Breast epithelium (tissue), 4 donors: ENCODE measurements around the gene EIF3L. TPM values are rescaled to one million over a fixed set of nuclear protein-coding genes. Genes with fewer than 3 reads are reported as not detected.

Experiments
- DNase-seq, 2 donors: peaks; one replicate each; pipeline ENCODE4 v3.0.0-alpha.2; 2019; ENCODE audit warnings: low spot score in 2 of 2
- H3K27ac ChIP-seq, 2 donors: fragments of 200-600 bp; sonication (generic) in 1 of 2; one replicate each; pipeline ENCODE4 v1.5.1; 2016 to 2019; ENCODE audit warnings: mild to moderate bottlenecking in 1 of 2
- H3K27me3 ChIP-seq, 2 donors: fragments of 200-600 bp; sonication (generic) in 1 of 2; one replicate each; pipeline versions ENCODE4 v1.5.1 to v1.6.0; 2017 to 2019; ENCODE audit warnings: control low read depth in 1 of 2, mild to moderate bottlenecking in 1 of 2
- H3K36me3 ChIP-seq: fragments of 200-600 bp; one replicate; pipeline ENCODE4 v1.5.1; 2019
- H3K4me1 ChIP-seq, 2 donors: fragments of 200-600 bp; sonication (generic); one replicate each; pipeline ENCODE4 v1.5.1; 2016 to 2019; ENCODE audit warnings: control low read depth in 1 of 2
- H3K4me3 ChIP-seq, 3 donors: fragments of 200-600 bp; sonication (generic); 1 replicate in 2 of 3; 2 replicates in 1 of 3; pipeline ENCODE4 v1.5.1; 2016 to 2019; ENCODE audit warnings: mild to moderate bottlenecking in 3 of 3, moderate library complexity in 2 of 3
- H3K9me3 ChIP-seq, 2 donors: fragments of 200-600 bp; sonication (generic) in 1 of 2; one replicate each; pipeline ENCODE4 v1.5.1; 2016 to 2019; ENCODE audit warnings: control low read depth in 1 of 2
- POLR2A ChIP-seq: fragments of 450-650 bp; IDR thresholded peaks from one replicate; pipeline ENCODE4 v1.6.1; 2016; ENCODE audit warnings: antibody characterized with exemption, mild to moderate bottlenecking, moderate library complexity
- POLR2AphosphoS5 ChIP-seq, 3 donors: sonication (generic); formaldehyde crosslinking; IDR thresholded peaks; one replicate each; pipeline ENCODE4 v1.6.1; 2017; ENCODE audit warnings: antibody characterized with exemption in 3 of 3
- intact Hi-C: fragments of 100-400 bp; cut with DNase I; formaldehyde crosslinking; loops from one replicate; pipeline ENCODE4 v1.15.1; 2023; ENCODE audit warnings: low total_unique reads
- total RNA-seq, 3 donors: library from RNA; depleted of rRNA; stranded (reverse); fragments of >200 nt; gene quantifications; one replicate each; pipeline ENCODE4 v1.1.0, GENCODE V29; 2016
- TF ChIP-seq, protein P1 (sequence below), 3 donors: fragments of 450-650 bp; IDR thresholded peaks; one replicate each; pipeline ENCODE4 v1.5.1; 2016 to 2017; ENCODE audit warnings: antibody characterized with exemption in 3 of 3, mild to moderate bottlenecking in 3 of 3, moderate library complexity in 3 of 3

EIF3L gene
- total RNA-seq, 3 donors from 2014 or later, result 471 to 569 (median 490) TPM

GRCh38 chr22:37870273-37870672, 21.1 kb downstream of the EIF3L start:
- H3K4me3 ChIP-seq, result no peak overlapping the region
- H3K27ac ChIP-seq, result no peak overlapping the region
- peaks cover 10% of the 10 kb centered on the region for H3K36me3 ChIP-seq
- intact Hi-C loops, result no loop called here
- no peaks in the 10 kb centered on the region for H3K4me1 ChIP-seq
- no peak for TF ChIP-seq POLR2A
- no peak for TF ChIP-seq POLR2AphosphoS5 (IDR thresholded peaks at IDR 0.05)
- TF ChIP-seq, protein P1, sequence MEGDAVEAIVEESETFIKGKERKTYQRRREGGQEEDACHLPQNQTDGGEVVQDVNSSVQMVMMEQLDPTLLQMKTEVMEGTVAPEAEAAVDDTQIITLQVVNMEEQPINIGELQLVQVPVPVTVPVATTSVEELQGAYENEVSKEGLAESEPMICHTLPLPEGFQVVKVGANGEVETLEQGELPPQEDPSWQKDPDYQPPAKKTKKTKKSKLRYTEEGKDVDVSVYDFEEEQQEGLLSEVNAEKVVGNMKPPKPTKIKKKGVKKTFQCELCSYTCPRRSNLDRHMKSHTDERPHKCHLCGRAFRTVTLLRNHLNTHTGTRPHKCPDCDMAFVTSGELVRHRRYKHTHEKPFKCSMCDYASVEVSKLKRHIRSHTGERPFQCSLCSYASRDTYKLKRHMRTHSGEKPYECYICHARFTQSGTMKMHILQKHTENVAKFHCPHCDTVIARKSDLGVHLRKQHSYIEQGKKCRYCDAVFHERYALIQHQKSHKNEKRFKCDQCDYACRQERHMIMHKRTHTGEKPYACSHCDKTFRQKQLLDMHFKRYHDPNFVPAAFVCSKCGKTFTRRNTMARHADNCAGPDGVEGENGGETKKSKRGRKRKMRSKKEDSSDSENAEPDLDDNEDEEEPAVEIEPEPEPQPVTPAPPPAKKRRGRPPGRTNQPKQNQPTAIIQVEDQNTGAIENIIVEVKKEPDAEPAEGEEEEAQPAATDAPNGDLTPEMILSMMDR (IDR thresholded peaks at IDR 0.05), result no peak
- no peaks in the 10 kb centered on the region for H3K27me3 ChIP-seq
- H3K9me3 ChIP-seq, result no peaks in the 10 kb centered on the region
- no peak for DNase-seq

- TF ChIP-seq POLR2A, result no peak
- no peak for TF ChIP-seq POLR2AphosphoS5 (IDR thresholded peaks at IDR 0.05)
- DNase-seq, result no peak
- intact Hi-C loops, result no loop called here
- no peaks in the 10 kb centered on the region for H3K27me3 ChIP-seq
- H3K27ac ChIP-seq, result no peak overlapping the region
- peaks cover 8% of the 10 kb centered on the region for H3K36me3 ChIP-seq
- no peak overlapping the region for H3K4me3 ChIP-seq
- no peaks in the 10 kb centered on the region for H3K4me1 ChIP-seq
- no peaks in the 10 kb centered on the region for H3K9me3 ChIP-seq
These were observed 31.6 kb downstream of the EIF3L start for GRCh38 chr22:37880668-37881440.

GRCh38 chr22:37884420-37884819, 35.2 kb downstream of the EIF3L start:
- intact Hi-C loops, result no loop called here
- TF ChIP-seq POLR2A (no peak), POLR2AphosphoS5 (IDR thresholded peaks at IDR 0.05) (no peak)
- TF ChIP-seq, protein P1 (IDR thresholded peaks at IDR 0.05), result no peak
- no peaks in the 10 kb centered on the region for H3K9me3 ChIP-seq
- H3K4me1 ChIP-seq, result peaks cover 0 to 17% of the 10 kb centered on the region in 2 donors
- DNase-seq, result no peak
- no peak overlapping the region for H3K27ac ChIP-seq
- H3K36me3 ChIP-seq, result peaks cover 4% of the 10 kb centered on the region
- H3K4me3 ChIP-seq, result no peak overlapping the region
- no peaks in the 10 kb centered on the region for H3K27me3 ChIP-seq

- Histone ChIP-seq H3K4me3 (no peak overlapping the region), H3K4me1 (peaks cover 0 to 24% of the 10 kb centered on the region in 2 donors), H3K27me3 (no peaks in the 10 kb centered on the region), H3K27ac (peak overlapping the region; percentile 84), H3K36me3 (peaks cover 4% of the 10 kb centered on the region), H3K9me3 (no peaks in the 10 kb centered on the region)
- intact Hi-C loops, result no loop called here
- peak; percentile 79 to 93 for DNase-seq
- TF ChIP-seq POLR2A, result no peak
- TF ChIP-seq, protein P1 (IDR thresholded peaks at IDR 0.05), result peak; percentile 21 to 60 (median 47)
- TF ChIP-seq POLR2AphosphoS5 (IDR thresholded peaks at IDR 0.05), result peak; percentile 59 to 86 (median 80)
These were observed 38.6 kb downstream of the EIF3L start for GRCh38 chr22:37887584-37888378.

GRCh38 chr22:37891926-37892325, 42.7 kb downstream of the EIF3L start:
- Histone ChIP-seq H3K36me3 (peaks cover 4% of the 10 kb centered on the region), H3K9me3 (no peaks in the 10 kb centered on the region), H3K4me3 (no peak overlapping the region), H3K27ac (peak overlapping the region; percentile 77 to 93), H3K4me1 (peaks cover 0 to 53% of the 10 kb centered on the region in 2 donors), H3K27me3 (no peaks in the 10 kb centered on the region)
- no peak for DNase-seq
- no peak for TF ChIP-seq POLR2A
- TF ChIP-seq, protein P1 (IDR thresholded peaks at IDR 0.05), result no peak
- no peak for TF ChIP-seq POLR2AphosphoS5 (IDR thresholded peaks at IDR 0.05)
- intact Hi-C loops, result no loop called here
